Measurements from ENCODE around the gene ROBO2.
A peak's percentile ranks its signal among the peaks of the same experiment; 100 is the strongest.

ROBO2 gene, protein sequence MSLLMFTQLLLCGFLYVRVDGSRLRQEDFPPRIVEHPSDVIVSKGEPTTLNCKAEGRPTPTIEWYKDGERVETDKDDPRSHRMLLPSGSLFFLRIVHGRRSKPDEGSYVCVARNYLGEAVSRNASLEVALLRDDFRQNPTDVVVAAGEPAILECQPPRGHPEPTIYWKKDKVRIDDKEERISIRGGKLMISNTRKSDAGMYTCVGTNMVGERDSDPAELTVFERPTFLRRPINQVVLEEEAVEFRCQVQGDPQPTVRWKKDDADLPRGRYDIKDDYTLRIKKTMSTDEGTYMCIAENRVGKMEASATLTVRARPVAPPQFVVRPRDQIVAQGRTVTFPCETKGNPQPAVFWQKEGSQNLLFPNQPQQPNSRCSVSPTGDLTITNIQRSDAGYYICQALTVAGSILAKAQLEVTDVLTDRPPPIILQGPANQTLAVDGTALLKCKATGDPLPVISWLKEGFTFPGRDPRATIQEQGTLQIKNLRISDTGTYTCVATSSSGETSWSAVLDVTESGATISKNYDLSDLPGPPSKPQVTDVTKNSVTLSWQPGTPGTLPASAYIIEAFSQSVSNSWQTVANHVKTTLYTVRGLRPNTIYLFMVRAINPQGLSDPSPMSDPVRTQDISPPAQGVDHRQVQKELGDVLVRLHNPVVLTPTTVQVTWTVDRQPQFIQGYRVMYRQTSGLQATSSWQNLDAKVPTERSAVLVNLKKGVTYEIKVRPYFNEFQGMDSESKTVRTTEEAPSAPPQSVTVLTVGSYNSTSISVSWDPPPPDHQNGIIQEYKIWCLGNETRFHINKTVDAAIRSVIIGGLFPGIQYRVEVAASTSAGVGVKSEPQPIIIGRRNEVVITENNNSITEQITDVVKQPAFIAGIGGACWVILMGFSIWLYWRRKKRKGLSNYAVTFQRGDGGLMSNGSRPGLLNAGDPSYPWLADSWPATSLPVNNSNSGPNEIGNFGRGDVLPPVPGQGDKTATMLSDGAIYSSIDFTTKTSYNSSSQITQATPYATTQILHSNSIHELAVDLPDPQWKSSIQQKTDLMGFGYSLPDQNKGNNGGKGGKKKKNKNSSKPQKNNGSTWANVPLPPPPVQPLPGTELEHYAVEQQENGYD (N-terminal part only)

DNA sequence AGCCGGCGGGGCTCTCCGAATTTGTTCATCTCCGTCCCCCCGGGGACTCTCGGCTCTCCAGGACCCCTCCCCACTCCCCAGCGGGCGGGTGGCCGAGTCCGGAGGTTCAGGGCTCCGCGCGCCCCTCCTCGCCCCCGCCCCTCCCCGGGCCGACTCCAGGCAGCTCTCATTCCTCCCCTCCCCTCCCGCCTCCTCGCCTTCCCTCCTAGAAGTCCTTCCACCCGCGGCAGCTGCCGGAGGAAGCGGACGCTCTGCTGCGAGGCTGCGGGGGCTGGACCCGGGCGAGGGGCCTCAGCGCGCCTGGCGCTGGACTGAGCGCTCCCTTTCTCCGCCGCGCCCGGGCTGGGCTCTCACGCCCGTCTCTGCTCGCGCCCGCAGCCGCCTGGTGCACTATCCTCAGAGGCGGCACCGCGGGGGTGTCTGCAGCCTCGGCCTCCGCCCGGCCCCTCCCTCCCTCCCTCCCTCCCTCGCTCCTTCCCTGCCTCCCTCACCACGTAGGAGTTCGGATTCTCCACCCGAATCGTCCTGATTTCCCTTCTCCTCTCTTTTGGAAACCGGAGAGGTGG is at the start of gene ROBO2:
ROBO2 (plus strand) TSS at position 494 of the 566 bp plus-strand sequence. CDS start 687 bp downstream, outside the sequence.
- H3K4me3 ChIP-seq (ENCODE audit: low read length), result peak within 1 kb of the TSS; percentile 65
- H3K27me3 ChIP-seq (ENCODE audit: control insufficient read depth, insufficient read depth, low read length), result peaks cover 7% of the 10 kb centered on the region
- H3K36me3 ChIP-seq (ENCODE audit: control insufficient read depth, insufficient read depth, low read length), result no peaks in the 10 kb centered on the region
- H3K9ac ChIP-seq (ENCODE audit: low read length), result no peak within 1 kb of the TSS
- no peak within 1 kb of the TSS for H3K27ac ChIP-seq (ENCODE audit: low read depth, low read length)
- peaks cover 5% of the 10 kb centered on the region for H3K4me1 ChIP-seq (ENCODE audit: control insufficient read depth, insufficient read depth, low read length)

DNA sequence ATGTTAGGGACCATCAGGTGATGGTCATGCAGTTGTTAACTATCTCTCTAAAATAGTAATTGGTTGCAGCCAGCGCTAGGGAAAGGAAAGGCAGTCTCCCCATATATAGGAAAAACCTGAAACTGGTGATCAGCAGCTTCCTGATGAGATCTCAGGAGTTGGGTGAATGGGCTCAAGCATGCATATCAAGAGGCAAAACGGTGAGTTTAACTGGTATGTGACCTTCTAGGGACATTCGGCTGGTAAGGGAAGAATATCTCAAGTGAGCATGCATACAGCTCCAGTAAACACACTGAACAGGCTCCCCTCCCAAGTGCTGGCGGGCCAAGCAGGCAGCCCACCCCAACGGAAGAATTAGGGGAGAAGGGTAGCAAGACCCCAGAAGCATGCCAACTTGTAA is 49.3 kb upstream of the ROBO2 start:
- Histone ChIP-seq H3K4me1 (ENCODE audit: control insufficient read depth, insufficient read depth, low read length) (no peaks in the 10 kb centered on the region), H3K9ac (ENCODE audit: low read length) (no peak overlapping the region), H3K27ac (ENCODE audit: low read depth, low read length) (no peak overlapping the region), H3K36me3 (ENCODE audit: control insufficient read depth, insufficient read depth, low read length) (no peaks in the 10 kb centered on the region), H3K4me3 (ENCODE audit: low read length) (no peak overlapping the region), H3K27me3 (ENCODE audit: control insufficient read depth, insufficient read depth, low read length) (no peaks in the 10 kb centered on the region)

DNA sequence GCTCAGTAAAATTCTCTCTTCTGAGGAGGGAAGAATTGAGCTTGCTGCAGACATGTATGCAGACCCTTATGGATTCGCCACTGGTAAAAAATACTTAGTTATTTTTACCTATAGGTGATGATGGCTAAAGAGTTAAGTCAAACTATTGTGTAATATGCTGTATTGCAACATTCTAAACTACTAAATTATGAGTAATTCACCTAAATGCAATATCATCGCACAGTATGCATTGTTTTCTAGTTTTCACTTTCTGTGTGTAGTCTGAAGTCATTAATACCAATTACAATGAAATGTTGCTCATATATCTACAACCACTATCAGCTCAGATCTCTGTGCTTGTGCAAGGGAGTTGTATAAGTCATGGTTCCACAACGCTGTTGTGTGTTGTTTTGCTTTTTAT is 48.7 kb upstream of the ROBO2 start:
- H3K9ac ChIP-seq (ENCODE audit: low read length), result no peak overlapping the region
- no peak overlapping the region for H3K27ac ChIP-seq (ENCODE audit: low read depth, low read length)
- no peaks in the 10 kb centered on the region for H3K4me1 ChIP-seq (ENCODE audit: control insufficient read depth, insufficient read depth, low read length)
- no peaks in the 10 kb centered on the region for H3K27me3 ChIP-seq (ENCODE audit: control insufficient read depth, insufficient read depth, low read length)
- H3K4me3 ChIP-seq (ENCODE audit: low read length), result no peak overlapping the region
- no peaks in the 10 kb centered on the region for H3K36me3 ChIP-seq (ENCODE audit: control insufficient read depth, insufficient read depth, low read length)

DNA sequence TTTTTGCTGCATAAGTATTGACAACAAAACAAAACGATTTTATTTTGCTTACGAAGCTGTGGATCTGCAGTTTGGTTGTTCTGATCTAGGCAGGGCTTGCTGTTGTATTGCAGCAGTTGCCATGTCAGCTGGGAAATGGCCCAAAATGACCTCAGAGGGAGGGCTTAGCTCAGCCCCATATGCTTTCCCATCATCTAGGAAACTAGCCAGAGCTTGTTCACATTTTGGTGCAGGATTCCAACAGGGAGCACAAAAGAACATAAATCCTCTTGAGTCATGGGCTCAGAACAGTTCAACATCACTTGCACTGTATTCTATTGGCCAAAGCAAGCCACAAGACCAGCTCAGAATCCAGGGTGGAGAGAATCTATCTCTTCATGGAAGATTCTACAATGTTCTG is 42.2 kb upstream of the ROBO2 start:
- Histone ChIP-seq H3K27ac (ENCODE audit: low read depth, low read length) (no peak overlapping the region), H3K36me3 (ENCODE audit: control insufficient read depth, insufficient read depth, low read length) (no peaks in the 10 kb centered on the region), H3K4me3 (ENCODE audit: low read length) (no peak overlapping the region), H3K27me3 (ENCODE audit: control insufficient read depth, insufficient read depth, low read length) (no peaks in the 10 kb centered on the region), H3K4me1 (ENCODE audit: control insufficient read depth, insufficient read depth, low read length) (no peaks in the 10 kb centered on the region), H3K9ac (ENCODE audit: low read length) (no peak overlapping the region)

DNA sequence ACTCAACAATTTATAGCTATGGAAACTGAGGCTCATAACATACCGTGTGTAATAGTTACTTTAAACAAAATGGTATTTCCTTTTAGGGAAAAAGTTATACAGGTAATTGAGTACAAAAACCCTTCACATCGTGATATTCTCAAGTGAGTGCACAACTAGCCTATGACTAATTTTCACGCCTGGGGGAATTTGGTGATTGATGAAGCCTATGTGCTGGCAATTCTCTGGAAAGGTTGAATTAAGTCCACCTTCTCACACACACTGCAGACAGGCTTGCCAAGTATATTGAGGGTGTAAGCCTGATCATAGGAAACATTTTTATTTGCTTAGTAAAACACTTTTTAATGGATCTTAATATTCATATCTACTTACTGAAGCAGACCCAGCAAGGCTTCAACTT is 41.3 kb upstream of the ROBO2 start:
- Histone ChIP-seq H3K4me1 (ENCODE audit: control insufficient read depth, insufficient read depth, low read length) (no peaks in the 10 kb centered on the region), H3K27ac (ENCODE audit: low read depth, low read length) (no peak overlapping the region), H3K9ac (ENCODE audit: low read length) (no peak overlapping the region), H3K4me3 (ENCODE audit: low read length) (no peak overlapping the region), H3K27me3 (ENCODE audit: control insufficient read depth, insufficient read depth, low read length) (no peaks in the 10 kb centered on the region), H3K36me3 (ENCODE audit: control insufficient read depth, insufficient read depth, low read length) (no peaks in the 10 kb centered on the region)

DNA sequence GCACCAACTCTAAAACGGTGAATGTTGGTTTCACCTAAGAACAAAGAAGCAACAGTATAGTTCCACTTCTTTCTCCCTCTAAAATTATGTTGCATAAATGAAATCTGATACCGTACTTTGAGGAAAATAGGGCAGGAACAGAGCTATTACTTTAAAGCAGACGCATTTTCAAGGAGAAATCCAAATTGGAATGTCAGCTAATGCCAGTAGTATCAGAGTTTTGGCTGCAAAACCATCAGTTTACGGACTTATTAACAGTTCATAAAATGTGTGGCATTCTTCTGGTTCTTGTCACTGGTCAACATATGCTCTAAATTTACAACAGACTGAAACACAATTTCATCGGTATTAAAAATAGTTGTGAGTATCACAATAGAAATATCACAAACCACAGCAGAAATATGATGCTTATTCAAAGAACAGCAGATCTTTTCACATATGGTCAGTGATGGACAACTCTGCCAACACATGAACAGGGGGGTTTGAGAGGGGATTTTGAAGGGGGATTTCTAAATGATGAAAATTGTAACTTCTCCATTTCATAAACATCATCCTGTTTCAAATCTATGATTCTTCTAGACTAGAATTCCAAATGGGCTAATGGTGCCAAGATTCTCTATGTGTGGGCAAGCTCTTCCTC is 38.7 kb upstream of the ROBO2 start:
- Histone ChIP-seq H3K9ac (ENCODE audit: low read length) (no peak overlapping the region), H3K36me3 (ENCODE audit: control insufficient read depth, insufficient read depth, low read length) (no peaks in the 10 kb centered on the region), H3K27ac (ENCODE audit: low read depth, low read length) (no peak overlapping the region), H3K27me3 (ENCODE audit: control insufficient read depth, insufficient read depth, low read length) (no peaks in the 10 kb centered on the region), H3K4me1 (ENCODE audit: control insufficient read depth, insufficient read depth, low read length) (no peaks in the 10 kb centered on the region), H3K4me3 (ENCODE audit: low read length) (no peak overlapping the region)

DNA sequence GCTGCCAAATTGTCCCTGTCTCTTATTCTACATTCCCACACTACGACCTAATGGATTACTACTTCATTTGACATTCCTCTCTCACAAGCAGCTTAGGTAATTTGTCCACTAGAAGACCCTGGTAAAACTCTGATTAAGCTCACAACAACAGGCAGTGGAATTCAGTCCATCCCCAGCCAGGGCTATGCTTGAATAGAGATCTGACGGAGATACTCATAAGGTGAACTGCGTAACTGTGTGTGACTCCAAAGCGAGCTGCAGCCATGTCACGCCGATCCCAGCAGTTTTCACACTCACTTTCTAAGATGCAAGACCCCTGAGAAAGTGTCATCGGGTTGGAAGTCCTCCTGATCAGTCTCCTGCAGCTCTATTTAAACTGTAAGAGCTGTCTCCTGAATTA is 25.7 kb upstream of the ROBO2 start:
- no peaks in the 10 kb centered on the region for H3K27me3 ChIP-seq (ENCODE audit: control insufficient read depth, insufficient read depth, low read length)
- H3K4me1 ChIP-seq (ENCODE audit: control insufficient read depth, insufficient read depth, low read length), result no peaks in the 10 kb centered on the region
- no peak overlapping the region for H3K27ac ChIP-seq (ENCODE audit: low read depth, low read length)
- no peaks in the 10 kb centered on the region for H3K36me3 ChIP-seq (ENCODE audit: control insufficient read depth, insufficient read depth, low read length)
- no peak overlapping the region for H3K9ac ChIP-seq (ENCODE audit: low read length)
- H3K4me3 ChIP-seq (ENCODE audit: low read length), result no peak overlapping the region

DNA sequence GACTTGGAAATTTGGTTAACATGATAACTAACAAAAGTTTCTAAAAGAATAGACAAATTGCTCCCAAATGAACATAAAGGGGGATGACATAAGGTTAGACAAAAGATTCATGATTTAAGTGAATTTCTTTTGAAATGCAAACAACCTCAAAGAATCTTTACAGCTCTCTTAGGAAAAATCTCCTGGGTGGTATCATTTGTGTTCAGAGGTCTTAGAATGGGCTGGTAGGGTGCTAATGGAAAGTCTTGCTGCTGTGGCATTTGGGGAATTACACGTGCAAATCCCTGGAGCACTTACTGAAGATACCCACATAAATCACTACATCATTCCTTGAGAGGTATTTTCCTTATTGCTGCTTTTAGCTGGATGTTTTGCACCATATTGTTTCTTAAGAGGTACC is 14.4 kb upstream of the ROBO2 start:
- Histone ChIP-seq H3K4me1 (ENCODE audit: control insufficient read depth, insufficient read depth, low read length) (no peaks in the 10 kb centered on the region), H3K9ac (ENCODE audit: low read length) (no peak overlapping the region), H3K4me3 (ENCODE audit: low read length) (no peak overlapping the region), H3K27ac (ENCODE audit: low read depth, low read length) (no peak overlapping the region), H3K27me3 (ENCODE audit: control insufficient read depth, insufficient read depth, low read length) (no peaks in the 10 kb centered on the region), H3K36me3 (ENCODE audit: control insufficient read depth, insufficient read depth, low read length) (no peaks in the 10 kb centered on the region)

DNA sequence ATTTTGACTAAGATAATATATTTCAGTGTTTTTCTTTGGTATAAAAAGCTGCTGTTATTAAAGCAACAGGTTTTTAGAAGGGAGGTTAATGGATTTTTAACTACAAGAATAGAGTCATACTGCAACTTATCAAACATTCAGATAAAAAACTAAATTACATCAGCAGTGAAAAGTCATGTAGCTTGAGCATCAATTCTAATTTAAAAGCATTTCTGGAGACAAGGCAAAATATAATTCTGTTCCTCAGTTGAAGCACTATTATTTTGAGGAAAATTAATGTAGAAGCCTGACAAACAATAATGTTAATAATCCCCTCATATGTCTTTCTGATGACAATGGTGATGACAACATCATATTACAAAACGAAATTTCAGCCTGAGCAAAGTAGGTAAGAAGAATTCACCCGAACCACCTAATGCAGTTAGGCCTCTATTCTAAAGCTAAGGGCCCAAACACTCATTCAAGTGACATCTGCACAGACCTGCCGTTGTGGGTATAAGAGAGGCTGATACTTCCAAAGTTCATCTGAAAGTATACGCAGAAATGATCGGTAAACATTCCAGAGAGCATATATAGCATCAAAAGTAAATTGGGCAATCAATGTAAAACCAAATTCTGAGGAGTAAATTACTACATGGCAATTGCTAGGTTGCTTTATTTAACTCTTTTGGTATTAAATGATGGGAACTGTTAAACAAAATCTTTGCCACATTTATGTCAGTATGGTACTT is 12.8 kb upstream of the ROBO2 start:
- H3K27ac ChIP-seq (ENCODE audit: low read depth, low read length), result no peak overlapping the region
- H3K9ac ChIP-seq (ENCODE audit: low read length), result no peak overlapping the region
- H3K27me3 ChIP-seq (ENCODE audit: control insufficient read depth, insufficient read depth, low read length), result no peaks in the 10 kb centered on the region
- no peaks in the 10 kb centered on the region for H3K4me1 ChIP-seq (ENCODE audit: control insufficient read depth, insufficient read depth, low read length)
- H3K4me3 ChIP-seq (ENCODE audit: low read length), result no peak overlapping the region
- no peaks in the 10 kb centered on the region for H3K36me3 ChIP-seq (ENCODE audit: control insufficient read depth, insufficient read depth, low read length)

DNA sequence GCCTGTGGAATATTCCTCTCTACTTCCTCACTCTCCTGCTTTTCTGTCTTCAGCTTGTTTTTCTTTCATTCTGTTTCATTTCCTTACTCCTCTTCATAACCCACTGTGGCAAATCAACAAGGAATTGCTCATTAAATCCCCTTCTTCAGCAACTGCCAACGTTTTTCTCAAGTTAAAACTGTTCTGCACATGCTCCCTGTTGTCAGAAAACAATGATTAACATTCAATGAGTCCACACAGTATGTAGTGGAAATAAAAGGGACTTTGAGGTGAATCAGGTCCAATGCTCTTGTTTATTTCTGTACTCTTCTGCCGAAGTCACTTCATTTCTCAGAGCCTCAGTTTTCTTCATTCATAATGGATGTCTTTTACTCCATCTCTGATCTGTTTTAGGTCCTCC is 11.9 kb upstream of the ROBO2 start:
- no peak overlapping the region for H3K27ac ChIP-seq (ENCODE audit: low read depth, low read length)
- no peaks in the 10 kb centered on the region for H3K4me1 ChIP-seq (ENCODE audit: control insufficient read depth, insufficient read depth, low read length)
- H3K27me3 ChIP-seq (ENCODE audit: control insufficient read depth, insufficient read depth, low read length), result no peaks in the 10 kb centered on the region
- H3K9ac ChIP-seq (ENCODE audit: low read length), result no peak overlapping the region
- H3K4me3 ChIP-seq (ENCODE audit: low read length), result no peak overlapping the region
- no peaks in the 10 kb centered on the region for H3K36me3 ChIP-seq (ENCODE audit: control insufficient read depth, insufficient read depth, low read length)

DNA sequence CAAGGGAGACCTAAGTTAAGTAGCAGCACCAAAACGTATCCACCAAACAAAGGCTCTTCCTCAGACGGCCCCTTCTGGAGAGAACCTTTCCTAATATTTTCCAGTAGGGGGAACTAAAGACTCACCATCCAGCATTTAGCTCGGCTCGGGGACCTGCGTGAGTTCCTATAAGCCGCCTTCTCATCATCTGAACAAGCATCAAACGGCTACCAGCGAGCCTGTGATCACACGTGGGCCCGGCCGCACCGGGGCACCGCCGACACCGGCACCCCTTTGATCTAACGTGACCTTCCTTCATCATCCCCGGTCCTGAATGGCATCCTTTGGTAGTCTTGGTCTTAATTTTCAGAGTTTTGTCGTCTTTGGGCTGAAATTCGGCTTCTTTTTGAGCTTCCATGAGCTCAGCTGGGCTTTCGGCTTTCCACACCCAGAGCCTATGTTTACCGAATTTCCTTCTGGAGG is 1.4 kb upstream of the ROBO2 start:
- Histone ChIP-seq H3K4me3 (ENCODE audit: low read length) (peak overlapping the region; percentile 65), H3K27me3 (ENCODE audit: control insufficient read depth, insufficient read depth, low read length) (peaks cover 7% of the 10 kb centered on the region), H3K36me3 (ENCODE audit: control insufficient read depth, insufficient read depth, low read length) (no peaks in the 10 kb centered on the region), H3K9ac (ENCODE audit: low read length) (no peak overlapping the region), H3K4me1 (ENCODE audit: control insufficient read depth, insufficient read depth, low read length) (peaks cover 5% of the 10 kb centered on the region), H3K27ac (ENCODE audit: low read depth, low read length) (no peak overlapping the region)
